Fibroblast of the aortic adventitia (primary cell): ENCODE data around the gene ZNF776. TPM values are rescaled to one million over a fixed set of nuclear protein-coding genes. Genes with fewer than 3 reads are reported as not detected.
"Not testable (repeated sequence)": the region's sequence is repeated elsewhere in the genome, so short reads cannot be mapped to it uniquely, and the experiment has no call there.

ENCODE experiments used
- DNase-seq: peaks from one replicate; pipeline ENCODE4 v3.0.0-alpha.2; 2010; ENCODE audit warnings: low read depth
- H3K4me3 ChIP-seq: 2 replicates; pipeline ENCODE4 v1.5.1; 2011; ENCODE audit warnings: low read depth, mild to moderate bottlenecking, control low read depth, low read length, moderate library complexity
- CTCF ChIP-seq: IDR thresholded peaks from 2 replicates; pipeline ENCODE4 v1.5.1; 2011; ENCODE audit warnings: mild to moderate bottlenecking, low read length, control low read depth, inconsistent platforms; ENCODE audit not compliant: insufficient read depth
- total RNA-seq: library from RNA; depleted of rRNA; stranded (reverse); fragments of >200 nt; gene quantifications from 2 replicates; pipeline ENCODE4 v1.2.3, GENCODE V29; 2012; ENCODE audit warnings: low replicate concordance

Gene ZNF776
- total RNA-seq, 1 donor: 12.1 TPM

GRCh38 chr19:57789288-57789687, 42.7 kb downstream of the ZNF776 start:
- no peak for TF ChIP-seq CTCF
- H3K4me3 ChIP-seq: no peak overlapping the region
- no peak for DNase-seq

GRCh38 chr19:57796580-57796979, 50.0 kb downstream of the ZNF776 start:
- DNase-seq, H3K4me3 ChIP-seq: not testable (repeated sequence)

GRCh38 chr19:57800696-57801095, 54.1 kb downstream of the ZNF776 start:
- no peak for TF ChIP-seq CTCF
- DNase-seq: no peak
- no peak overlapping the region for H3K4me3 ChIP-seq

GRCh38 chr19:57802269-57802668, 55.7 kb downstream of the ZNF776 start:
- H3K4me3 ChIP-seq: no peak overlapping the region
- DNase-seq: no peak
- TF ChIP-seq CTCF: no peak

- TF ChIP-seq CTCF: no peak
- DNase-seq: no peak
- H3K4me3 ChIP-seq: peak overlapping the region; percentile 70
Observed at GRCh38 chr19:57803265-57803593, 56.6 kb downstream of the ZNF776 start.

- no peak for TF ChIP-seq CTCF
- peak; percentile 66 for DNase-seq
- H3K4me3 ChIP-seq: peak overlapping the region; percentile 70
Observed at GRCh38 chr19:57803594-57804325, 57.1 kb downstream of the ZNF776 start.

- no peak for TF ChIP-seq CTCF
- DNase-seq: no peak
- H3K4me3 ChIP-seq: no peak overlapping the region
Observed at GRCh38 chr19:57807541-57807940, 60.9 kb downstream of the ZNF776 start.

Other genes starting within 250 kb of the ZNF776 start
- gene ZNF773, start 246.9 kb upstream of the ZNF776 start, total RNA-seq: 15.6 and 16.6 TPM in 2 replicates
- gene ZNF549, start 219.5 kb upstream of the ZNF776 start, total RNA-seq: 1.1 and 5.3 TPM in 2 replicates
- 2.1 and 7.8 TPM in 2 replicates for gene ZNF550, start 187.0 kb upstream of the ZNF776 start, total RNA-seq
- 3.4 and 8.0 TPM in 2 replicates for gene ZNF416, start 167.9 kb upstream of the ZNF776 start, total RNA-seq
- 4.2 and 11.0 TPM in 2 replicates for gene ZIK1, start 162.7 kb upstream of the ZNF776 start, total RNA-seq
- gene ZNF530, start 146.9 kb upstream of the ZNF776 start, total RNA-seq: 1.1 and 5.6 TPM in 2 replicates
- gene ZNF134, start 132.6 kb upstream of the ZNF776 start, total RNA-seq: 18.6 and 19.4 TPM in 2 replicates
- gene ZNF211, start 113.6 kb upstream of the ZNF776 start, total RNA-seq: 6.2 and 15.0 TPM in 2 replicates
- gene ZSCAN4, start 77.9 kb upstream of the ZNF776 start, total RNA-seq: not detected in 2 replicates
- gene ZNF551, start 64.8 kb upstream of the ZNF776 start, total RNA-seq: 5.2 and 13.5 TPM in 2 replicates
- gene ZNF154, start 37.6 kb upstream of the ZNF776 start, total RNA-seq: 2.3 and 2.5 TPM in 2 replicates
- 3.7 and 9.2 TPM in 2 replicates for gene ZNF671, start 19.2 kb upstream of the ZNF776 start, total RNA-seq
- 13.7 and 15.0 TPM in 2 replicates for gene ZNF586, start 22.9 kb downstream of the ZNF776 start, total RNA-seq
- 4.3 and 11.3 TPM in 2 replicates for gene ZNF552, start 68.1 kb downstream of the ZNF776 start, total RNA-seq
- 18.3 and 38.7 TPM in 2 replicates for gene ZNF587B, start 83.5 kb downstream of the ZNF776 start, total RNA-seq
- 29.6 and 39.2 TPM in 2 replicates for gene ZNF587, start 103.0 kb downstream of the ZNF776 start, total RNA-seq
- gene ZNF814, start 142.2 kb downstream of the ZNF776 start, total RNA-seq: 5.0 and 10.3 TPM in 2 replicates
- gene ZNF417, start 169.8 kb downstream of the ZNF776 start, total RNA-seq: 15.8 and 16.1 TPM in 2 replicates
- gene ZNF418, start 188.6 kb downstream of the ZNF776 start, total RNA-seq: 3.6 and 13.6 TPM in 2 replicates
- gene ZNF256, start 200.9 kb downstream of the ZNF776 start, total RNA-seq: 2.5 and 7.7 TPM in 2 replicates
- 0.49 TPM in 1 of 2 replicates, not detected in the other for gene C19orf18, start 227.7 kb downstream of the ZNF776 start, total RNA-seq